GM12801 (cell line): ENCODE measurements around the gene CD96.

ENCODE experiments used
- TF ChIP-seq, protein P1 (sequence below): IDR thresholded peaks from one replicate; pipeline ENCODE4 v1.5.1; 2011; ENCODE audit warnings: control low read depth; ENCODE audit not compliant: insufficient read length; ENCODE audit errors: extremely low read depth

The CD96 gene

DNA sequence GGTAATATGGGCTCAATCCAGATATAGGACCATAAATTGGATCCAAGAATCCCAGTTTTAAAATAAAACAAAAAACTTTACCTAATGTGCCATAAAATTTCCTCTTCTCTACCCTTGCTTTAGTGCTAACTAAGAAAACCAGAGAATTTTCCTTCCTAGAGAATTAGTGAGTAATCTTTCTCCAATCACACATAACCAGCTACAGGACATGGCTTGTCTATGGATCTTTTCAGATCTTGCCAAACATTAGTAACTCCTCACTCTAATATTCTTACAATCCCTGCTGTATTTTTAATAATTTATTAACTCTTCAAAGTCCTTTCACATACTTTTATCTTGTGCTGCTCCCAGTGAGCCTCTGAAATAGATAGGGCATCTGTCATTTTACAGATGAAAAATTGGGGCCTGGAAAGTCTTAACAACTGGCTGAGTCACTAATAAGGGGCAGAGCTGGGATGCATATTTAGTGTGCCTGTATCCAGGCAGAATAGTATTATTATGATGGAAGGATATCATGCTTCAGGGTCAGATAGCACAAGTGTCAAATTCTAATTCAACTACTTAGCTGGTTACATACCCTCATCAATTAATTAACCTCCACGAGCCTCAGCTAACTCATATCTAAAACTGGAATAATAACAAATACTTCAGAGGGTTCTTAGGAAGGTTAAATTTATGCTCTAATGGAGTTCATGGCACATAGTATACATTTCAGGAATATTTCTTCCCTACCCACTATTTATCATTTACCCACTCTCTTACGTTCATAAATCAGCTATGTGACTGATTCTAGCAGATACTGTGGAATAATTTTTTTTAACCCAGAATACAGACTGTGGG lies 47.5 kb downstream of the CD96 start:
- TF ChIP-seq, protein P1, sequence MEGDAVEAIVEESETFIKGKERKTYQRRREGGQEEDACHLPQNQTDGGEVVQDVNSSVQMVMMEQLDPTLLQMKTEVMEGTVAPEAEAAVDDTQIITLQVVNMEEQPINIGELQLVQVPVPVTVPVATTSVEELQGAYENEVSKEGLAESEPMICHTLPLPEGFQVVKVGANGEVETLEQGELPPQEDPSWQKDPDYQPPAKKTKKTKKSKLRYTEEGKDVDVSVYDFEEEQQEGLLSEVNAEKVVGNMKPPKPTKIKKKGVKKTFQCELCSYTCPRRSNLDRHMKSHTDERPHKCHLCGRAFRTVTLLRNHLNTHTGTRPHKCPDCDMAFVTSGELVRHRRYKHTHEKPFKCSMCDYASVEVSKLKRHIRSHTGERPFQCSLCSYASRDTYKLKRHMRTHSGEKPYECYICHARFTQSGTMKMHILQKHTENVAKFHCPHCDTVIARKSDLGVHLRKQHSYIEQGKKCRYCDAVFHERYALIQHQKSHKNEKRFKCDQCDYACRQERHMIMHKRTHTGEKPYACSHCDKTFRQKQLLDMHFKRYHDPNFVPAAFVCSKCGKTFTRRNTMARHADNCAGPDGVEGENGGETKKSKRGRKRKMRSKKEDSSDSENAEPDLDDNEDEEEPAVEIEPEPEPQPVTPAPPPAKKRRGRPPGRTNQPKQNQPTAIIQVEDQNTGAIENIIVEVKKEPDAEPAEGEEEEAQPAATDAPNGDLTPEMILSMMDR = no peak

- TF ChIP-seq, protein P1 = no peak
These were observed 48.1 kb downstream of the CD96 start for GRCh38 chr3:111590143-111590491.

- TF ChIP-seq, protein P1 = no peak
These were observed 49.6 kb downstream of the CD96 start for GRCh38 chr3:111591555-111591954.

- TF ChIP-seq, protein P1 = no peak
These were observed 50.1 kb downstream of the CD96 start for GRCh38 chr3:111592143-111592542.

DNA sequence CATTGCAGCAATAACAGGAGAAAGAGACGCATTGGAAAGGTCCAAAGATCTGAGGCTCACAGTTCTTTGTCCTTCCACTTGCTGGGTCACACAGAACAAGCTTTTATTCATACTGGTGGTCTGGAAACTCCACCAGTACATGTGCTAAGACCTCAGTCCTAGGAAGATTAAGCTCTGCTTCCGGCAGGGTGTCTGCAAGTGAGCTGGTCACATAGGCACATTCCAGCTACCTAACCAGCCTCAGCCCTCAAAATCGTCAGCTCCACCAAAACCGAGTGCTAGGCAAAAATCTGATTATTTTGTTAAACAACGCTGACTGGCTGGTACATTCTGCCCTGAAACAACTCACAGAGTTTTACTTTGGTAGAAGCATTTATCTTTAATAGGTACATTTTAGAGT lies 50.9 kb downstream of the CD96 start:
- TF ChIP-seq, protein P1 = no peak

DNA sequence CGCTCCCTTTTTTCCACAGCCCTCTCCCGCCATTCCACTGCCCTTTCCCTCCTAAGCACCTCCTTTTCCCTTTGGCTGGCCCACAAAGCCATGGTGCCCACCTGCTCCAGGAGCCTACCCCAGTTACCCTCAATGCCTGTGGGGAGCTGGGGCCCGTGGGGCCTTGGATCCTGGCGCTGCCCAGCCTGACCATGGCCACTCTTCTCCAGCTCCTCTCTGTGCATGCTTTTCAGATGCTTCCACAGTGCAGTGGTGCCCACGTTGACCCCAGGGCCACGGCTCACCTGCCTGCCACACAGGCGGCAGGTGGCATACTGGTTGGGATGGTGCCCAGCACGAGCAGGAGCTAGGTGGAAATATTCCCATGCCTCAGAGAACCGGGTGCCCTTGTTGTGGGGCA lies 51.7 kb downstream of the CD96 start:
- TF ChIP-seq, protein P1 = no peak

DNA sequence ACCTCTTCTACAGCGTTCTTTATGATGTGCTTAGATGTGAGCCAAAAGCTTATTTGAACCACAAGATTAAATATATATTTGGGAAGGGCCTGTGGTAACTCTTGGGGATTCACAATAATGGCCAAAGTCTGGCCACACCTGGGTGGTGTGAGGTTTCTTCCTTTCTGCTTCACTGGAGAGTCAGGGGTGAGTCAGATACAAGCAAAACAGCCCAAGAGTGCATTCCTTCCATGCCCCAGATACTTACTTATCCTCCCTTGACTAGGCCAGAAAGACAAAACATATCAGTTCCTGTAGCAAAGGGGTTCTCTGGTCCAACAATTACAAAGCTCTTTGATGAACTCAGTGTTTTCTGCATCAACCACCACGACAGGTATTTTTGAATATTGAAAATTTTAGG lies 52.2 kb downstream of the CD96 start:
- TF ChIP-seq, protein P1 = no peak

DNA sequence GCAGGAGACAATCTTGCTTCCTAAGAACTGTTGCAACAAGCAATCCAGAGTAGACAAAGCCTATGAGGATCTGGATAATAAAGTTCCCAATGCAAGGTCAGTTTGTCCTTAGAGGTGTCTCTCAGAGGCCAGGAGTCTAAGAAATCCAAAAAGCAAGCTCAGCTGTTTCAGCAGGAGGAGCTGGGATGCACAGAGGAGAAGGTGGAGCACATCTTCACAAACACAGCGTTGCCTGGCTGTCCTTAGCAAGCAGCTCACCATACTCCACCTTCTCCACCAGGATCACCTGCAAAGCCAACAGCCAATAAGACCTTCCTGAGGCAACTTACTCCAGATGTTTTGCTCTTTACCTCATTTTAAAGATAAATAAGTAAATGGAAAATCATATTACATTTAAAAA lies 52.8 kb downstream of the CD96 start:
- TF ChIP-seq, protein P1 = no peak
